Fibroblast of skin of left biceps (primary cell): ENCODE data around the gene MBOAT2.

Experiments used
- DNase-seq, 2 experiments: peaks; one replicate each; pipeline ENCODE4 v3.0.0-alpha.2; 2013; ENCODE audit warnings: low read depth in 2 of 2

MBOAT2 gene

DNA sequence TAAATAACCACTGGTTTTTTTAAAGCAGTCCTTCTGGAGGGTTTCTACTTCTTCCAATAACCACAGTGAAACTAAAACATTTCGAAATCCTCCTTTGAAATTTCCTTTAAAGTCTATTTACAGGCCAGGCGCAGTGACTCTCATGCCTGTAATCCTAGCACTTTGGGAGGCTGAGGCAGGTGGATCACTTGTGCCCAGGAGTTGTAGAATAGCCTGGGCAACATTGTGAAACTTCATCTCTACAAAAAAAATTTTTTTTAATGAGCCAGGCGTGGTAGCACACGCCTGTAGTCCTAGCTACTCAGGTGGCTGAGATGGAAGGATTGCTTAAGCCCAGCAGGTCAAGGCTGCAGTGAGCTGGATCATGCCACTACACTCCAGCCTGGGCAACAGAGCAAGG is 181.3 kb downstream of the MBOAT2 start:
- DNase-seq, result no peak

DNA sequence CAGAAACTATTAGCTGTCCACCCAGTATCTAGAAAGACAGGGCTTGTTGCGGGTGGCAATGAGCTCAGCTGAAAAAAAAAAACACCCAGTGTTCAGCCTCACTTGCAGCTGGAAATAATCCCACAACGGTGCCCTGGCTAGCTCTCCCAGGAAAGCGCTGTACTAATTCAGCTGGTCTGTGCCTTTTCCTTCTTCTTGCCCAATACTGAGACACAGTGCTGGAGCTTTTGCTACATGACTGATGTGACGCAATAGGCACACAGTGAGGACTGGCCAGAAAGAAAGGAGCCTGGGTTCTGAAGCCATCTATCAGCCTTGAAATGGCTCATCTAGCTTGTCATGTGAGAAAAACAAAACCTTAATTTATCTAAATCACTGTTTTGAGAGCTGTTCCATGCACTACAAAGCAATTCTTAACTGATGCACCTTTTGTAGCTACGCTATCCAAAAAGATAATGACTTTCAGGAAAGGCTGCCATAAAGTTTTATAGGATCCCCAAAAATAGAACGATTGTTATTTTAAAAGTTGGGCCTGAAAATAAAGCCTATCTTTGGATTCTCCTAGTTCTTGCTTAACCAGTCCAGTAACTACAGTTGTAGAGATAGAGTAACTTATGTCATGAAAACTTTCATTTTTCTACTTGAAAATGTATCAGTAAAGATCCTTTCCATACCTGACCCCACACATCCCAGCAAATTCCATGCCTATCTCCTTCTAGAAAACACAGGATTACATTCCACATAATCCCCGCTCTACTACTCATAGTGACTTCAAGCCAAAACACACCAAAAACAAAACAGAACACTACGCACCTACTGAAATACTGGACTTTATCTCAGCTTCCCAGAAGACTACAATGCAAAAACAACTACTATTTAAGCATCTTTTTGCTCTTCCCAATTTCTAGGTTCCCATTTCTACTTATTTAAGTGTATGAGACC is 181.9 kb downstream of the MBOAT2 start:
- DNase-seq, result no peak

- no peak for DNase-seq
These were observed 183.5 kb downstream of the MBOAT2 start for GRCh38 chr2:8819948-8820347.

- DNase-seq, result no peak
These were observed 184.3 kb downstream of the MBOAT2 start for GRCh38 chr2:8819194-8819593.

- DNase-seq, result no peak
These were observed 186.3 kb downstream of the MBOAT2 start for GRCh38 chr2:8817221-8817620.

DNA sequence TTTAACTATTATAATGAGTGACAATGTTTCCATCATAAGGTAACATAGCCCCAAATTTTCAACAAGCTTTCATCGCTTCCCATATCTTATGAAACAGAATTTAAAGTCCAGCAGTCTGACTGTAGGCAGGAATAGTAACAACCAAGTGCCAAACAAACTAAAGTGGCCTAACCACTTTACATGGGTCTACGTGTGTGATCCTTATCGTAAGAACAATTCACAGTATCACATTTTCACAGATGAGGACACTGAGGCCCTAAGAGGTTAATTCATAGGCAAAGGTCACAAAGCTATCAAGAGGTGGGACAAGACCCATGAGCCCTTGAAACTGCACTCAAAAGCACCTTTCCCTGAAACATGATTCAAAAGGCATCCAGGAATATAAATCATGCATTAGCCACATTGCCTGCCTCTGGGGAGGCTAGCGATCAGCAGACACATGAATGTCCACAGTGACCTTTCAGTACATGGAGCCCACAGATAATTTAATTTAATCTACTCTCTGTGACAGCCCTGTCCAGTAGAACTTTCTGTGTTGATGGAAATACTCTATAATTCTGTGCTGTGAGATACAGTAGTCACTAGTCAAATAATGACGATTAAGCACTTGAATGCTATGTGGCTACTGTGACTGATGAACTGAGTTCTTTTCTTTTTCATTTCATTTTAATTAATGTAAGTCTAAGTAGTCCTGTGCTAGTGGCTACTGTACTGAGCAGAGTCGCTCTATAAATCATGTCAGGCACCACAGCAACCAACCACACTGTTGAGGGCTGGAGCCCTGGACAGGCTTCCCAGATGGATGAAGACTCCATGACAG is 196.4 kb downstream of the MBOAT2 start:
- no peak for DNase-seq

DNA sequence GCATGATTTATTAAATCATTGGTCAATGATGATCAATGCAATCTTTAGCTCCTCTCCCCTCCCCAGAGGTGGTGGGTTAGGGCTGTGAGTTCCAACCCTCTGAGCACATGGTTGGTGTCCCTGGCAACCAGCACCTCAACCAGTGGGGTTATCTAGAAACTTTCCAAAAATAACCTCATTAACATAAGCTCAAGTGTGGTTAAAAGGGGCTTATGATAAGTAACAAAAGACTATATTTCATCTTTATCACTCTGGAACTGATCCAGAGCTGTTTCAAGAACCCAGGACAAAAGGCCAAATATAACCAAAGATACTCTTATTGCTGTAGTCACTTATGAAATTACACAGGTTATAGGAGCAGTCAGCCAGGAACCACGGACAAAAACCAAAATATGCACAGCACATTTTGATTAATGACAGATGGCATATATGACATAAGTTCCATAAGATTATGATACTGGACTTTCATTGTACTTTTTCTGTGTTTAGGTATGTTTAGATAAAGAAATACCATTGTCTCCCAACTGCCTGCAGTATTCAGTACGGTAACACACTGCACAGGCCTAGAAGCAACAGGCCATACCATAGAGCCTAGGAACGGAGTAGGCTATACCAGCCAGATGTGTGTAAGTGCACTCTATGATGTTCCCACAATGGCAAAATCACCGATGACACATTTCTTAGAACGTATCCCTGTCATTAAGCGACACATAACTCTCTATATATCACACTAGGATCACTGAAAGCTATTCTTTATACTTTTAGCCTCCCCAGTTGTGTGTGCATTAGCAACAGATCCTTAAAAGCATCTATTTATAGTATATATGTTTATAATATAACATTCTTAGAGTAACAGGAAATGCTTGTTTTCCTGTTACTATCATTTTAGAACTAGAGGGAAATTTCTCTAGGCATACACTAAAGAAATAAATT is 197.9 kb downstream of the MBOAT2 start:
- DNase-seq, result no peak

GRCh38 chr2:8803658-8804379 is 199.7 kb downstream of the MBOAT2 start:
- DNase-seq, result no peak

- DNase-seq, result no peak
These were observed 200.7 kb downstream of the MBOAT2 start for GRCh38 chr2:8802741-8803140.
